HUES6 (cell line): Measurements from ENCODE around the gene ONECUT1.

Experiments used
- H3K27ac ChIP-seq: 2 replicates; pipeline ENCODE4 v1.7.0; 2013; ENCODE audit warnings: low read depth, mild to moderate bottlenecking, low read length, inconsistent platforms
- H3K27me3 ChIP-seq: 2 replicates; pipeline ENCODE4 v1.6.1; 2013; ENCODE audit warnings: low read length; ENCODE audit not compliant: control insufficient read depth, insufficient read depth
- H3K36me3 ChIP-seq: 2 replicates; pipeline ENCODE4 v1.6.1; 2013; ENCODE audit warnings: low read length; ENCODE audit not compliant: control insufficient read depth, insufficient read depth
- H3K4me1 ChIP-seq: 2 replicates; pipeline ENCODE4 v1.6.1; 2013; ENCODE audit warnings: low read length; ENCODE audit not compliant: control insufficient read depth, insufficient read depth
- H3K4me3 ChIP-seq: 2 replicates; pipeline ENCODE4 v1.5.1; 2013; ENCODE audit warnings: low read depth, low read length
- H3K9ac ChIP-seq: one replicate; pipeline ENCODE4 v1.6.1; 2013; ENCODE audit warnings: mild to moderate bottlenecking, low read length
- H3K9me3 ChIP-seq: 2 replicates; pipeline ENCODE4 v1.6.1; 2013; ENCODE audit warnings: low read depth, low read length; ENCODE audit not compliant: control insufficient read depth, insufficient read depth

ONECUT1 gene

GRCh38 chr15:52778457-52778856, 11.7 kb downstream of the ONECUT1 start:
- H3K9me3 ChIP-seq: no peaks in the 10 kb centered on the region
- H3K4me3 ChIP-seq: no peak overlapping the region
- H3K36me3 ChIP-seq: no peaks in the 10 kb centered on the region
- H3K27ac ChIP-seq: no peak overlapping the region
- H3K9ac ChIP-seq: no peak overlapping the region
- H3K27me3 ChIP-seq: peaks cover 40% of the 10 kb centered on the region
- H3K4me1 ChIP-seq: peaks cover 20% of the 10 kb centered on the region

GRCh38 chr15:52772766-52773165, 17.4 kb downstream of the ONECUT1 start:
- peaks cover 4% of the 10 kb centered on the region; the same call in 1 of the 2 replicates for H3K27me3 ChIP-seq
- H3K27ac ChIP-seq: no peak overlapping the region
- H3K36me3 ChIP-seq: no peaks in the 10 kb centered on the region

GRCh38 chr15:52765785-52766184, 24.4 kb downstream of the ONECUT1 start:
- H3K9me3 ChIP-seq: no peaks in the 10 kb centered on the region
- no peak overlapping the region for H3K27ac ChIP-seq
- no peaks in the 10 kb centered on the region for H3K36me3 ChIP-seq
- no peaks in the 10 kb centered on the region for H3K4me1 ChIP-seq
- no peak overlapping the region for H3K4me3 ChIP-seq
- H3K9ac ChIP-seq: no peak overlapping the region
- H3K27me3 ChIP-seq: no peaks in the 10 kb centered on the region

More at GRCh38 chr15:52772766-52773165, 17.4 kb downstream of the ONECUT1 start:
- Histone ChIP-seq H3K4me1 (no peaks in the 10 kb centered on the region), H3K4me3 (no peak overlapping the region), H3K9ac (no peak overlapping the region), H3K9me3 (no peaks in the 10 kb centered on the region)

GRCh38 chr15:52764731-52765130, 25.4 kb downstream of the ONECUT1 start:
- H3K9ac ChIP-seq: no peak overlapping the region
- H3K27ac ChIP-seq: no peak overlapping the region
- no peak overlapping the region for H3K4me3 ChIP-seq
- no peaks in the 10 kb centered on the region for H3K9me3 ChIP-seq
- H3K36me3 ChIP-seq: no peaks in the 10 kb centered on the region
- no peaks in the 10 kb centered on the region for H3K27me3 ChIP-seq
- no peaks in the 10 kb centered on the region for H3K4me1 ChIP-seq

GRCh38 chr15:52762621-52763020, 27.5 kb downstream of the ONECUT1 start:
- Histone ChIP-seq H3K9ac (no peak overlapping the region), H3K4me1 (no peaks in the 10 kb centered on the region), H3K4me3 (no peak overlapping the region), H3K27me3 (no peaks in the 10 kb centered on the region), H3K36me3 (no peaks in the 10 kb centered on the region), H3K9me3 (no peaks in the 10 kb centered on the region), H3K27ac (no peak overlapping the region)

GRCh38 chr15:52760562-52760961, 29.6 kb downstream of the ONECUT1 start:
- H3K36me3 ChIP-seq: no peaks in the 10 kb centered on the region
- no peaks in the 10 kb centered on the region for H3K9me3 ChIP-seq
- H3K27ac ChIP-seq: no peak overlapping the region
- no peaks in the 10 kb centered on the region for H3K27me3 ChIP-seq
- H3K4me3 ChIP-seq: no peak overlapping the region
- no peak overlapping the region for H3K9ac ChIP-seq
- H3K4me1 ChIP-seq: no peaks in the 10 kb centered on the region

- H3K27me3 ChIP-seq: no peaks in the 10 kb centered on the region
- H3K27ac ChIP-seq: no peak overlapping the region
- no peaks in the 10 kb centered on the region for H3K36me3 ChIP-seq
- H3K9me3 ChIP-seq: no peaks in the 10 kb centered on the region
- no peak overlapping the region for H3K4me3 ChIP-seq
- H3K4me1 ChIP-seq: no peaks in the 10 kb centered on the region
- H3K9ac ChIP-seq: no peak overlapping the region
Observed at GRCh38 chr15:52759969-52760368, 30.2 kb downstream of the ONECUT1 start.

- Histone ChIP-seq H3K4me3 (no peak overlapping the region), H3K9me3 (no peaks in the 10 kb centered on the region), H3K27me3 (no peaks in the 10 kb centered on the region), H3K36me3 (no peaks in the 10 kb centered on the region), H3K27ac (no peak overlapping the region), H3K4me1 (peaks cover 13% of the 10 kb centered on the region), H3K9ac (no peak overlapping the region)
Observed at GRCh38 chr15:52757496-52757895, 32.6 kb downstream of the ONECUT1 start.

- Histone ChIP-seq H3K27me3 (no peaks in the 10 kb centered on the region), H3K36me3 (no peaks in the 10 kb centered on the region), H3K9ac (no peak overlapping the region), H3K4me3 (no peak overlapping the region), H3K9me3 (no peaks in the 10 kb centered on the region), H3K27ac (no peak overlapping the region), H3K4me1 (peaks cover 44% of the 10 kb centered on the region)
Observed at GRCh38 chr15:52751522-52751921, 38.6 kb downstream of the ONECUT1 start.

- Histone ChIP-seq H3K4me1 (peaks cover 60% of the 10 kb centered on the region), H3K27me3 (no peaks in the 10 kb centered on the region), H3K9ac (no peak overlapping the region), H3K9me3 (no peaks in the 10 kb centered on the region), H3K36me3 (no peaks in the 10 kb centered on the region), H3K27ac (no peak overlapping the region), H3K4me3 (no peak overlapping the region)
Observed at GRCh38 chr15:52749258-52749657, 40.9 kb downstream of the ONECUT1 start.

GRCh38 chr15:52746162-52746757, 43.9 kb downstream of the ONECUT1 start:
- peak overlapping the region; percentile 85 for H3K9ac ChIP-seq
- peak overlapping the region; percentile 38 for H3K4me3 ChIP-seq
- H3K36me3 ChIP-seq: no peaks in the 10 kb centered on the region
- H3K27me3 ChIP-seq: no peaks in the 10 kb centered on the region
- H3K27ac ChIP-seq: peak overlapping the region; percentile 90
- peaks cover 45% of the 10 kb centered on the region for H3K4me1 ChIP-seq
- no peaks in the 10 kb centered on the region for H3K9me3 ChIP-seq
